Measurements from ENCODE around the gene SPHK1. TPM values are rescaled to one million over a fixed set of nuclear protein-coding genes. Genes with fewer than 3 reads are reported as not detected.
A peak's percentile ranks its signal among the peaks of the same experiment; 100 is the strongest.

The SPHK1 gene
- total and polyA plus RNA-seq, 7 experiments from 2014 or later: 0.43 to 14.1 (median 0.57) TPM

GRCh38 chr17:76404256-76404655 lies 19.8 kb downstream of the SPHK1 start:
- ATAC-seq: no peak
- Mint-ChIP-seq H3K27me3 (no peaks in the 10 kb centered on the region), H3K4me3 (no peak overlapping the region), H3K4me1 (peaks cover 6 to 13% (median 10%) of the 10 kb centered on the region in 7 donors), H3K27ac (peak overlapping the region in 1 of 9 donors; percentile 66), H3K36me3 (peaks cover 11 to 51% (median 21%) of the 10 kb centered on the region in 5 donors), H3K9me3 (no peaks in the 10 kb centered on the region)
- ChIA-PET CTCF (interaction anchor here (0.6 to 0.8 kb wide), 2 partner anchors 102 to 494 kb away, joined by 3 read pairs; no protein-coding TSS in a partner anchor), POLR2A (no interaction called here)
- DNase-seq: no peak
- no peaks in the 10 kb centered on the region for H3K4me1 ChIP-seq (ENCODE audit: control insufficient read depth in 2 of 2, insufficient read depth in 2 of 2, low read length in 2 of 2)
- no peaks in the 10 kb centered on the region for H3K27me3 ChIP-seq (ENCODE audit: control insufficient read depth in 2 of 2, insufficient read depth in 2 of 2, low read length in 2 of 2)
- H3K9me3 ChIP-seq (ENCODE audit: control insufficient read depth in 2 of 3, low read length in 3 of 3): no peaks in the 10 kb centered on the region
- intact Hi-C loops (cut with micrococcal nuclease): no loop called here
- H3K36me3 ChIP-seq (ENCODE audit: control insufficient read depth in 2 of 3, insufficient read depth in 3 of 3, low read length in 3 of 3): peaks cover 0 to 63% (median 5%) of the 10 kb centered on the region in 3 experiments
- H3K4me3 ChIP-seq (ENCODE audit: low read length): no peak overlapping the region
- no peak overlapping the region for H3K27ac ChIP-seq (ENCODE audit: low read depth, low read length)

- no peaks in the 10 kb centered on the region for H3K4me1 ChIP-seq (ENCODE audit: control insufficient read depth in 2 of 2, insufficient read depth in 2 of 2, low read length in 2 of 2)
- no peaks in the 10 kb centered on the region for H3K27me3 ChIP-seq (ENCODE audit: control insufficient read depth in 2 of 2, insufficient read depth in 2 of 2, low read length in 2 of 2)
- Mint-ChIP-seq H3K4me3 (no peak overlapping the region), H3K36me3 (peaks cover 6 to 49% (median 21%) of the 10 kb centered on the region in 5 donors), H3K9me3 (no peaks in the 10 kb centered on the region), H3K4me1 (peaks cover 6 to 14% (median 11%) of the 10 kb centered on the region in 7 donors), H3K27ac (peak overlapping the region in 2 of 9 donors; percentile 70 to 80), H3K27me3 (no peaks in the 10 kb centered on the region)
- intact Hi-C loops (cut with micrococcal nuclease): no loop called here
- H3K27ac ChIP-seq (ENCODE audit: low read depth, low read length): no peak overlapping the region
- DNase-seq: no peak
- peaks cover 0 to 59% (median 5%) of the 10 kb centered on the region in 3 experiments for H3K36me3 ChIP-seq (ENCODE audit: control insufficient read depth in 2 of 3, insufficient read depth in 3 of 3, low read length in 3 of 3)
- no peak overlapping the region for H3K4me3 ChIP-seq (ENCODE audit: low read length)
- H3K9me3 ChIP-seq (ENCODE audit: control insufficient read depth in 2 of 3, low read length in 3 of 3): no peaks in the 10 kb centered on the region
- ATAC-seq: no peak
- ChIA-PET POLR2A (no interaction called here), CTCF (interaction anchor here (0.6 kb wide), 1 partner anchor 32 kb away, joined by 3 read pairs; no protein-coding TSS in a partner anchor)
These were observed 20.7 kb downstream of the SPHK1 start for GRCh38 chr17:76404976-76405563.

GRCh38 chr17:76405607-76405966 lies 21.2 kb downstream of the SPHK1 start:
- no peak overlapping the region for H3K27ac ChIP-seq (ENCODE audit: low read depth, low read length)
- intact Hi-C loops (cut with micrococcal nuclease): no loop called here
- H3K9me3 ChIP-seq (ENCODE audit: control insufficient read depth in 2 of 3, low read length in 3 of 3): no peaks in the 10 kb centered on the region
- ChIA-PET POLR2A (no interaction called here), CTCF (no interaction called here)
- H3K27me3 ChIP-seq (ENCODE audit: control insufficient read depth in 2 of 2, insufficient read depth in 2 of 2, low read length in 2 of 2): no peaks in the 10 kb centered on the region
- no peak for DNase-seq
- H3K4me1 ChIP-seq (ENCODE audit: control insufficient read depth in 2 of 2, insufficient read depth in 2 of 2, low read length in 2 of 2): no peaks in the 10 kb centered on the region
- peaks cover 6 to 46% (median 21%) of the 10 kb centered on the region in 5 donors for H3K36me3 Mint-ChIP-seq
- H3K27me3 Mint-ChIP-seq: no peaks in the 10 kb centered on the region
- H3K4me3 Mint-ChIP-seq: no peak overlapping the region
- no peak overlapping the region for H3K27ac Mint-ChIP-seq
- H3K4me3 ChIP-seq (ENCODE audit: low read length): no peak overlapping the region
- H3K36me3 ChIP-seq (ENCODE audit: control insufficient read depth in 2 of 3, insufficient read depth in 3 of 3, low read length in 3 of 3): peaks cover 0 to 57% (median 5%) of the 10 kb centered on the region in 3 experiments
- H3K4me1 Mint-ChIP-seq: peaks cover 9 to 14% (median 11%) of the 10 kb centered on the region in 7 donors
- no peaks in the 10 kb centered on the region for H3K9me3 Mint-ChIP-seq
- ATAC-seq: no peak

GRCh38 chr17:76405967-76406647 lies 21.7 kb downstream of the SPHK1 start:
- intact Hi-C loops (cut with micrococcal nuclease): no loop called here
- H3K27me3 ChIP-seq (ENCODE audit: control insufficient read depth in 2 of 2, insufficient read depth in 2 of 2, low read length in 2 of 2): no peaks in the 10 kb centered on the region
- Mint-ChIP-seq H3K9me3 (no peaks in the 10 kb centered on the region), H3K4me1 (peaks cover 9 to 14% (median 11%) of the 10 kb centered on the region in 7 donors), H3K4me3 (no peak overlapping the region), H3K27me3 (no peaks in the 10 kb centered on the region), H3K36me3 (peaks cover 6 to 41% (median 18%) of the 10 kb centered on the region in 5 donors), H3K27ac (peak overlapping the region in 2 of 9 donors; percentile 14 to 30)
- no peak overlapping the region for H3K27ac ChIP-seq (ENCODE audit: low read depth, low read length)
- H3K9me3 ChIP-seq (ENCODE audit: control insufficient read depth in 2 of 3, low read length in 3 of 3): no peaks in the 10 kb centered on the region
- no peak for DNase-seq
- peak; percentile 60 for ATAC-seq
- peaks cover 0 to 52% (median 5%) of the 10 kb centered on the region in 3 experiments for H3K36me3 ChIP-seq (ENCODE audit: control insufficient read depth in 2 of 3, insufficient read depth in 3 of 3, low read length in 3 of 3)
- H3K4me3 ChIP-seq (ENCODE audit: low read length): no peak overlapping the region
- no peaks in the 10 kb centered on the region for H3K4me1 ChIP-seq (ENCODE audit: control insufficient read depth in 2 of 2, insufficient read depth in 2 of 2, low read length in 2 of 2)
- ChIA-PET CTCF (no interaction called here), POLR2A (no interaction called here)

- ChIA-PET CTCF (interaction anchor here (0.6 to 1.9 kb wide), 6 partner anchors 9 to 749 kb away, joined by 3 to 23 read pairs (median 4); no protein-coding TSS in a partner anchor), POLR2A (interaction anchor here (0.5 kb wide), 1 partner anchor 111 kb away, joined by 4 read pairs; no protein-coding TSS in a partner anchor)
- Mint-ChIP-seq H3K9me3 (no peaks in the 10 kb centered on the region), H3K36me3 (peaks cover 6 to 29% (median 11%) of the 10 kb centered on the region in 5 donors), H3K4me3 (no peak overlapping the region), H3K27ac (peak overlapping the region in 1 of 9 donors; percentile 49), H3K4me1 (peaks cover 9 to 14% (median 11%) of the 10 kb centered on the region in 7 donors), H3K27me3 (no peaks in the 10 kb centered on the region)
- no peak overlapping the region for H3K27ac ChIP-seq (ENCODE audit: low read depth, low read length)
- ATAC-seq: no peak
- no peaks in the 10 kb centered on the region for H3K27me3 ChIP-seq (ENCODE audit: control insufficient read depth in 2 of 2, insufficient read depth in 2 of 2, low read length in 2 of 2)
- intact Hi-C loops (cut with micrococcal nuclease): no loop called here
- H3K36me3 ChIP-seq (ENCODE audit: control insufficient read depth in 2 of 3, insufficient read depth in 3 of 3, low read length in 3 of 3): peaks cover 0 to 38% (median 0%) of the 10 kb centered on the region in 3 experiments
- DNase-seq: no peak
- no peak overlapping the region for H3K4me3 ChIP-seq (ENCODE audit: low read length)
- no peaks in the 10 kb centered on the region for H3K9me3 ChIP-seq (ENCODE audit: control insufficient read depth in 2 of 3, low read length in 3 of 3)
- H3K4me1 ChIP-seq (ENCODE audit: control insufficient read depth in 2 of 2, insufficient read depth in 2 of 2, low read length in 2 of 2): no peaks in the 10 kb centered on the region
These were observed 23.1 kb downstream of the SPHK1 start for GRCh38 chr17:76407509-76407908.

- Histone ChIP-seq H3K4me3 (ENCODE audit: low read length) (no peak overlapping the region), H3K9me3 (ENCODE audit: control insufficient read depth in 2 of 3, low read length in 3 of 3) (no peaks in the 10 kb centered on the region), H3K27me3 (ENCODE audit: control insufficient read depth in 2 of 2, insufficient read depth in 2 of 2, low read length in 2 of 2) (no peaks in the 10 kb centered on the region), H3K4me1 (ENCODE audit: control insufficient read depth in 2 of 2, insufficient read depth in 2 of 2, low read length in 2 of 2) (no peaks in the 10 kb centered on the region), H3K36me3 (ENCODE audit: control insufficient read depth in 2 of 3, insufficient read depth in 3 of 3, low read length in 3 of 3) (peaks cover 0 to 31% (median 1%) of the 10 kb centered on the region in 3 experiments), H3K27ac (ENCODE audit: low read depth, low read length) (no peak overlapping the region)
- Mint-ChIP-seq H3K4me3 (no peak overlapping the region), H3K4me1 (peaks cover 9 to 14% (median 11%) of the 10 kb centered on the region in 7 donors), H3K9me3 (no peaks in the 10 kb centered on the region), H3K27ac (peak overlapping the region in 6 of 9 donors; percentile 25 to 75 (median 61)), H3K27me3 (no peaks in the 10 kb centered on the region), H3K36me3 (peaks cover 4 to 23% (median 11%) of the 10 kb centered on the region in 5 donors)
- DNase-seq (peak; percentile 48 to 72 (median 65)), ATAC-seq (peak; percentile 89)
- intact Hi-C loops (cut with micrococcal nuclease): loop anchor here (1.0 to 2.0 kb wide), 5 partner anchors 45 to 216 kb away; partner anchors contain the start of gene UBE2O (in 2 of the 2)
- POLR2A ChIA-PET: interaction anchor here (0.6 kb wide), 1 partner anchor 1478 kb away, joined by 3 read pairs; no protein-coding TSS in a partner anchor
- CTCF ChIA-PET: interaction anchor here (0.6 to 1.9 kb wide), 17 partner anchors 9 to 749 kb away, joined by 3 to 23 read pairs (median 3); no protein-coding TSS in a partner anchor
These were observed 23.8 kb downstream of the SPHK1 start for GRCh38 chr17:76408037-76408849.
